ENCODE measurements around the gene EVA1C.

DNA sequence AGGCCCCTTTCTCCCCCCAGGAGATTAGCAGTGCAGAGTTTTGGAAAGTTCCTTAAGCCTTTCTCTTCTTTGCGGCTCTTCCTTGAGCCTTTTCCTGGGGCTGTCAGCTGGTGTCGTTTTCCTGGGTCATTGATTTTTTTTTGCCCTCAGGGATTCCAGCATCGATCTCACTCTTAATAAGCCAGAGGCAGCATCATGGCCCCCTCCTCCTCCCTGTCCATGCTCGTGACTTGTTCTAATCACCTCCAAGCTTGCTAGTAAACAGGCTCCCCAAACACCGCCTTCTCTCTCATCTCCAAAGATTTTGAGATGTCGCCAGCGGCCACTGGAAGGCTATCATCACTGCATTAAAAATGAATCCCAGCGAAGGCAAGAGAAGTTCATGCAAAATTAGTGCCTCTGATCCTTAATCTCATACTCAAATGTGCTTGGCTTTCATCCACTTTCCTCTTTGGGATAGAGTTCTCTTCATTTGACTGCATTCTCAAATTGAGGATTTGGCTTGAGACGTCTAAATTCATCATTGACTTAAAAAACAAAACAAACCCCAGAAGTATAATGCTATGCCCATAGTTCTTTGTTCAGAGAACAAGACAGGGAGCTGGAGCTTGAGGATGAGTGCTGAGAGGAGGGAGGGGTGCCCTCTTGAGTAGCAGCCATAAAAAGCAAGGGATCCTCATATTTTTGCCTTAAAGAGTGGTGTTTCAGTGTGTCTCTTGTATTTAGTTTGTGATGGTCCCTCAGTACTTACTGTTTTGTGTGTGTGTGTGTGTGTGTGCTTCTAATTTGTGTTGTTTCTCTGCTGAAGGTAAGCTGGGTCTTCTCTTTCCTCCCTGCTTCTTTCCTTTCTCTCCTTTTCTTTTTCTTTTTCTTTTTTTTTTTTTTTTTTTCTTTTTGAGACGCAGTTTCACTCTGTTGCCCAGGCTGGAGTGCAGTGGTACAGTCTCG is 3.2 kb downstream of the EVA1C start:
- TF ChIP-seq, protein P1, sequence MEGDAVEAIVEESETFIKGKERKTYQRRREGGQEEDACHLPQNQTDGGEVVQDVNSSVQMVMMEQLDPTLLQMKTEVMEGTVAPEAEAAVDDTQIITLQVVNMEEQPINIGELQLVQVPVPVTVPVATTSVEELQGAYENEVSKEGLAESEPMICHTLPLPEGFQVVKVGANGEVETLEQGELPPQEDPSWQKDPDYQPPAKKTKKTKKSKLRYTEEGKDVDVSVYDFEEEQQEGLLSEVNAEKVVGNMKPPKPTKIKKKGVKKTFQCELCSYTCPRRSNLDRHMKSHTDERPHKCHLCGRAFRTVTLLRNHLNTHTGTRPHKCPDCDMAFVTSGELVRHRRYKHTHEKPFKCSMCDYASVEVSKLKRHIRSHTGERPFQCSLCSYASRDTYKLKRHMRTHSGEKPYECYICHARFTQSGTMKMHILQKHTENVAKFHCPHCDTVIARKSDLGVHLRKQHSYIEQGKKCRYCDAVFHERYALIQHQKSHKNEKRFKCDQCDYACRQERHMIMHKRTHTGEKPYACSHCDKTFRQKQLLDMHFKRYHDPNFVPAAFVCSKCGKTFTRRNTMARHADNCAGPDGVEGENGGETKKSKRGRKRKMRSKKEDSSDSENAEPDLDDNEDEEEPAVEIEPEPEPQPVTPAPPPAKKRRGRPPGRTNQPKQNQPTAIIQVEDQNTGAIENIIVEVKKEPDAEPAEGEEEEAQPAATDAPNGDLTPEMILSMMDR (conservative IDR thresholded peaks at IDR 0.05 in 1 of 2, IDR thresholded peaks at IDR 0.05 in 1 of 2; ENCODE audit: low read depth in 1 of 2, low read length in 2 of 2) = no peak
- no peak for TF ChIP-seq EZH2 (IDR thresholded peaks at IDR 0.05; ENCODE audit: low read length, missing control alignments)
